ENCODE measurements around the gene ANGPTL4. TPM values are rescaled to one million over a fixed set of nuclear protein-coding genes. Genes with fewer than 3 reads are reported as not detected.
"Not testable (repeated sequence)": the region's sequence is repeated elsewhere in the genome, so short reads cannot be mapped to it uniquely, and the experiment has no call there.

ANGPTL4 gene
- total RNA-seq: 10 to 100 TPM in 3 of 4 donors, 1 to 10 TPM in 1; 4.4 to 48.2 (median 19.4) TPM

GRCh38 chr19:8363803-8364771 is at the start of gene ANGPTL4:
ANGPTL4 (plus strand) TSS chr19:8364155; CDS start chr19:8364322, 167 bp downstream.
- 0% methylated on average over 4 of the region's 81 CpGs; no CpG with 5 or more reads in 1 of the 2 donors for WGBS, 2 donors (ENCODE audit: low coverage in 1 of 2)
- Histone ChIP-seq H3K9me3 (no peaks in the 10 kb centered on the region), H3K4me1 (peaks cover 0 to 74% (median 31%) of the 10 kb centered on the region in 3 donors), H3K27ac (peak within 1 kb of the TSS; percentile 36 to 90 (median 82)), H3K4me3 (peak within 1 kb of the TSS; percentile 49 to 59), H3K27me3 (no peaks in the 10 kb centered on the region), H3K36me3 (no peaks in the 10 kb centered on the region)
- TF ChIP-seq CTCF (IDR thresholded peaks at IDR 0.05) (peak in 3 of 4 experiments; percentile 14 to 33 (median 27)), POLR2A (IDR thresholded peaks at IDR 0.05) (peak; percentile 27 to 49), POLR2AphosphoS5 (IDR thresholded peaks at IDR 0.05) (peak; percentile 43), EP300 (IDR thresholded peaks at IDR 0.05) (no peak)
- ATAC-seq: peak; percentile 57

GRCh38 chr19:8314981-8315640 is 48.8 kb upstream of the ANGPTL4 start:
- Histone ChIP-seq H3K4me1 (peaks cover 0 to 13% (median 5%) of the 10 kb centered on the region in 3 donors), H3K36me3 (peaks cover 0 to 78% of the 10 kb centered on the region in 2 donors)
- not testable (repeated sequence) for H3K4me3 ChIP-seq, H3K27me3 ChIP-seq, H3K27ac ChIP-seq, ATAC-seq, H3K9me3 ChIP-seq
- WGBS, 2 donors (ENCODE audit: low coverage in 1 of 2): 71 to 78% methylated on average over 6 to 10 of the region's 11 CpGs

GRCh38 chr19:8316351-8317125 is 47.4 kb upstream of the ANGPTL4 start:
- TF ChIP-seq EP300 (IDR thresholded peaks at IDR 0.05) (no peak), POLR2A (IDR thresholded peaks at IDR 0.05) (no peak), CTCF (IDR thresholded peaks at IDR 0.05) (no peak), POLR2AphosphoS5 (IDR thresholded peaks at IDR 0.05) (no peak)
- Histone ChIP-seq H3K27me3 (no peaks in the 10 kb centered on the region), H3K4me1 (peaks cover 0 to 20% (median 11%) of the 10 kb centered on the region in 3 donors), H3K4me3 (no peak overlapping the region), H3K36me3 (peaks cover 0 to 63% of the 10 kb centered on the region in 2 donors), H3K9me3 (no peaks in the 10 kb centered on the region), H3K27ac (no peak overlapping the region)
- WGBS, 2 donors (ENCODE audit: low coverage in 1 of 2): 100% methylated on average over 1 of the region's 14 CpGs; no CpG with 5 or more reads in 1 of the 2 donors
- ATAC-seq: no peak

GRCh38 chr19:8318835-8319234 is 45.1 kb upstream of the ANGPTL4 start:
- H3K27me3 ChIP-seq, ATAC-seq, H3K27ac ChIP-seq, H3K4me3 ChIP-seq, H3K9me3 ChIP-seq: not testable (repeated sequence)
- H3K4me1 ChIP-seq: peaks cover 0 to 41% (median 23%) of the 10 kb centered on the region in 3 donors
- H3K36me3 ChIP-seq: peaks cover 0 to 57% of the 10 kb centered on the region in 2 donors
- WGBS, 2 donors (ENCODE audit: low coverage in 1 of 2): 51 to 84% methylated on average over 5 to 7 of the region's 9 CpGs

- TF ChIP-seq CTCF (IDR thresholded peaks at IDR 0.05): no peak
- no peak for TF ChIP-seq POLR2A (IDR thresholded peaks at IDR 0.05)
- TF ChIP-seq POLR2AphosphoS5 (IDR thresholded peaks at IDR 0.05): no peak
- no peak for TF ChIP-seq EP300 (IDR thresholded peaks at IDR 0.05)
- Histone ChIP-seq H3K27ac (peak overlapping the region in 3 of 4 donors; percentile 94 to 99 (median 96)), H3K4me1 (peaks cover 0 to 52% (median 27%) of the 10 kb centered on the region in 3 donors), H3K9me3 (no peaks in the 10 kb centered on the region), H3K27me3 (no peaks in the 10 kb centered on the region), H3K36me3 (peaks cover 0 to 56% of the 10 kb centered on the region in 2 donors), H3K4me3 (peak overlapping the region; percentile 81 to 82)
- ATAC-seq: no peak
- WGBS, 2 donors (ENCODE audit: low coverage in 1 of 2): 64 to 77% methylated on average over 10 to 19 of the region's 19 CpGs
These were observed 44.0 kb upstream of the ANGPTL4 start for GRCh38 chr19:8319807-8320520.

All from gastroesophageal sphincter (tissue), 4 donors.